H9 (cell line): ENCODE data around the gene STAMBP. TPM values are rescaled to one million over a fixed set of nuclear protein-coding genes. Genes with fewer than 3 reads are reported as not detected.

ENCODE experiments used
- DNase-seq: peaks from one replicate; pipeline ENCODE4 v3.0.0-alpha.2; 2017
- H2AFZ ChIP-seq: one replicate; pipeline ENCODE4 v1.6.1; 2013; ENCODE audit warnings: mild to moderate bottlenecking, low read length, control low read depth, moderate library complexity
- H2AK5ac ChIP-seq: 2 replicates; pipeline ENCODE4 v1.6.1; 2013; ENCODE audit warnings: low read length, control low read depth, mixed read lengths; ENCODE audit not compliant: insufficient read length
- H2BK120ac ChIP-seq: one replicate; pipeline ENCODE4 v1.6.1; 2013; ENCODE audit warnings: low read depth, mild to moderate bottlenecking, low read length, control low read depth, inconsistent platforms; ENCODE audit not compliant: poor library complexity, severe bottlenecking
- H2BK12ac ChIP-seq: 2 replicates; pipeline ENCODE4 v1.6.1; 2013; ENCODE audit warnings: low read length, control low read depth, mixed read lengths, low read depth; ENCODE audit not compliant: insufficient read length
- H2BK15ac ChIP-seq: 2 replicates; pipeline ENCODE4 v1.6.1; 2013; ENCODE audit warnings: low read depth, low read length, control low read depth
- H2BK20ac ChIP-seq: one replicate; pipeline ENCODE4 v1.6.1; 2013; ENCODE audit warnings: low read depth, mild to moderate bottlenecking, low read length, control low read depth, inconsistent platforms; ENCODE audit not compliant: poor library complexity, severe bottlenecking
- H2BK5ac ChIP-seq: 2 replicates; pipeline ENCODE4 v1.6.1; 2013; ENCODE audit warnings: low read length, control low read depth, mixed read lengths; ENCODE audit not compliant: insufficient read length
- H3K14ac ChIP-seq: 2 replicates; pipeline ENCODE4 v1.6.1; 2013; ENCODE audit warnings: low read length, control low read depth; ENCODE audit not compliant: insufficient read depth
- H3K18ac ChIP-seq: 2 replicates; pipeline ENCODE4 v1.6.1; 2013; ENCODE audit warnings: low read depth, mild to moderate bottlenecking, mixed read lengths, low read length, control low read depth; ENCODE audit not compliant: insufficient read length
- H3K23ac ChIP-seq: 2 replicates; pipeline ENCODE4 v1.6.1; 2013; ENCODE audit warnings: low read length, control low read depth, mixed read lengths, low read depth; ENCODE audit not compliant: insufficient read length
- H3K23me2 ChIP-seq: 2 replicates; pipeline ENCODE4 v1.6.1; 2013; ENCODE audit warnings: low read depth, mild to moderate bottlenecking, mixed read lengths, low read length, control low read depth; ENCODE audit not compliant: insufficient read length, poor library complexity, severe bottlenecking
- H3K27ac ChIP-seq: 2 replicates; pipeline ENCODE4 v1.5.1; 2013; ENCODE audit warnings: low read length, control low read depth, mixed read lengths, low read depth; ENCODE audit not compliant: insufficient read length
- H3K27me3 ChIP-seq: 2 replicates; pipeline ENCODE4 v1.6.1; 2013; ENCODE audit warnings: low read length, control low read depth, inconsistent platforms; ENCODE audit not compliant: insufficient read depth
- H3K4ac ChIP-seq: 2 replicates; pipeline ENCODE4 v1.6.1; 2013; ENCODE audit warnings: low read depth, mild to moderate bottlenecking, control low read depth, inconsistent platforms, low read length, moderate library complexity
- H3K4me1 ChIP-seq: 2 replicates; pipeline ENCODE4 v1.6.1; 2013; ENCODE audit warnings: low read length, control low read depth, inconsistent platforms; ENCODE audit not compliant: insufficient read depth
- H3K4me2 ChIP-seq: 2 replicates; pipeline ENCODE4 v1.6.1; 2013; ENCODE audit warnings: low read length, control low read depth, mixed read lengths; ENCODE audit not compliant: insufficient read length, insufficient read depth
- H3K56ac ChIP-seq: 2 replicates; pipeline ENCODE4 v1.6.1; 2013; ENCODE audit warnings: low read depth, mild to moderate bottlenecking, mixed read lengths, low read length, control low read depth; ENCODE audit not compliant: insufficient read length
- H3K79me1 ChIP-seq: 2 replicates; pipeline ENCODE4 v1.6.1; 2013; ENCODE audit warnings: low read depth, mild to moderate bottlenecking, moderate library complexity, low read length, control low read depth, inconsistent platforms; ENCODE audit not compliant: insufficient read depth, poor library complexity, severe bottlenecking
- H3K79me2 ChIP-seq: 2 replicates; pipeline ENCODE4 v1.6.1; 2013; ENCODE audit warnings: low read length, control low read depth, inconsistent platforms; ENCODE audit not compliant: insufficient read depth
- H3K9ac ChIP-seq: 2 replicates; pipeline ENCODE4 v1.6.1; 2013; ENCODE audit warnings: low read length, control low read depth, mixed read lengths; ENCODE audit not compliant: insufficient read length; ENCODE audit errors: extremely low read depth
- H3K9me3 ChIP-seq: one replicate; pipeline ENCODE4 v1.6.1; 2013; ENCODE audit warnings: low read depth, low read length, inconsistent platforms; ENCODE audit not compliant: control insufficient read depth
- H3T11ph ChIP-seq: one replicate; pipeline ENCODE4 v1.6.1; 2013; ENCODE audit warnings: mild to moderate bottlenecking, low read length, control low read depth, inconsistent platforms
- H4K20me1 ChIP-seq: one replicate; pipeline ENCODE4 v1.6.1; 2013; ENCODE audit not compliant: control insufficient read depth, insufficient read length, insufficient read depth
- H4K5ac ChIP-seq: 2 replicates; pipeline ENCODE4 v1.6.1; 2013; ENCODE audit warnings: low read depth, mild to moderate bottlenecking, mixed read lengths, low read length, control low read depth; ENCODE audit not compliant: insufficient read length
- H4K8ac ChIP-seq: replicated peaks from 2 replicates; pipeline ENCODE4 v1.6.1; 2013; ENCODE audit warnings: low read length, control low read depth, mixed read lengths, low read depth; ENCODE audit not compliant: insufficient read length
- H4K91ac ChIP-seq: 2 replicates; pipeline ENCODE4 v1.6.1; 2013; ENCODE audit warnings: low read depth, mild to moderate bottlenecking, moderate library complexity, mixed read lengths, low read length, control low read depth; ENCODE audit not compliant: insufficient read length
- H3K27ac Mint-ChIP-seq, 3 experiments: 2 replicates in 2 of 3; 3 replicates in 1 of 3; pipeline ENCODE4 v1.8.0; 2020 to 2021; ENCODE audit warnings: mixed read lengths in 3 of 3, mild to moderate bottlenecking in 1 of 3, moderate library complexity in 1 of 3
- H3K27me3 Mint-ChIP-seq: 2 replicates; pipeline ENCODE4 v1.8.0; 2021; ENCODE audit warnings: low read depth, mild to moderate bottlenecking, moderate library complexity, mixed read lengths
- H3K36me3 Mint-ChIP-seq, 3 experiments: 2 replicates in 2 of 3; 3 replicates in 1 of 3; pipeline ENCODE4 v1.8.0; 2020 to 2021; ENCODE audit warnings: low read depth in 3 of 3, mixed read lengths in 3 of 3; ENCODE audit not compliant: insufficient read depth in 1 of 3
- H3K4me1 Mint-ChIP-seq, 2 experiments: 2 replicates each; pipeline ENCODE4 v1.8.0; 2020; ENCODE audit warnings: mixed read lengths in 2 of 2
- H3K4me3 Mint-ChIP-seq, 2 experiments: 2 replicates in 1 of 2; 3 replicates in 1 of 2; pipeline ENCODE4 v1.8.0; 2020 to 2021; ENCODE audit warnings: mild to moderate bottlenecking in 2 of 2, mixed read lengths in 2 of 2, moderate library complexity in 1 of 2
- H3K9me3 Mint-ChIP-seq, 2 experiments: 2 replicates in 1 of 2; 3 replicates in 1 of 2; pipeline ENCODE4 v1.8.0; 2020; ENCODE audit warnings: mild to moderate bottlenecking in 2 of 2, mixed read lengths in 2 of 2, moderate library complexity in 1 of 2
- CTCF ChIP-seq: fragments of 200-600 bp; sonication (generic); conservative IDR thresholded peaks from 3 replicates; pipeline ENCODE4 v1.8.0; 2021; ENCODE audit warnings: antibody characterized with exemption, mild to moderate bottlenecking
- WGBS: extraction: QIAGEN DNeasy Blood & Tissue Kit; methylation state at CpG from one replicate; pipeline ENCODE4 v1.1.7; 2013; ENCODE audit warnings: missing lambda C conversion rate, low lambda C conversion rate, mixed read lengths; ENCODE audit not compliant: insufficient read length; ENCODE audit errors: extremely low coverage; 5-methylcytosine and 5-hydroxymethylcytosine counted together
- total RNA-seq: library from RNA; stranded (reverse); gene quantifications from 2 replicates; pipeline ENCODE4 v1.2.1, GENCODE V29; 2021

Gene STAMBP
- total RNA-seq, 1 experiment from 2014 or later: 45.5 TPM

DNA sequence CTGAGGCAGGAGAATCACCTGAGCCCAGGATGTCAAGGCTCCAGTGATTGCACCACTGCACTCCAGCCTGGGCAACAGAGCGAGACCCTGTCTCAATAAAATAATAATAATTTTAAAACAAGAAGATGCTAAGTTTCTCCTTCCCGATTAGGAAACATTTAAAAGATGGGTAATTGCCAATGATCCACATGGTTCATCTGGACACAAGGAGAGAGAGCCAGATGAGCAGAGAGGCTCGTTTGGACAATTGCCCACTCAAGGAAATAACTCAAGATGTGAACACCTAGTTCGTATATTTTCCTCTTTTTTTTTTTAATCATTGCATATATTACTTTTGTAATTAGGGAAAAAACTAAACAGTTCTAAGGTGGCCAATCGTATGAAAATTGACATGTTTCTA, 60.4 kb downstream of the STAMBP start:
- no peak for TF ChIP-seq CTCF
- H4K5ac ChIP-seq: no peak overlapping the region
- no peak overlapping the region for H4K91ac ChIP-seq
- no peak overlapping the region for H3K9ac ChIP-seq
- H3K23me2 ChIP-seq: no peaks in the 10 kb centered on the region
- no peak overlapping the region for H3K4ac ChIP-seq
- H2BK120ac ChIP-seq: no peak overlapping the region
- H3K56ac ChIP-seq: no peak overlapping the region
- no peak overlapping the region for H2AFZ ChIP-seq
- no peak overlapping the region for H3K14ac ChIP-seq
- Mint-ChIP-seq H3K9me3 (no peaks in the 10 kb centered on the region), H3K27me3 (peaks cover 2% of the 10 kb centered on the region; the same call in 1 of the 2 replicates), H3K4me3 (no peak overlapping the region), H3K36me3 (no peaks in the 10 kb centered on the region), H3K27ac (no peak overlapping the region), H3K4me1 (peaks cover 8 to 11% of the 10 kb centered on the region in 2 experiments)
- H2BK5ac ChIP-seq: no peak overlapping the region
- H3K18ac ChIP-seq: no peak overlapping the region
- no peak overlapping the region for H3K4me2 ChIP-seq
- no peaks in the 10 kb centered on the region for H3K4me1 ChIP-seq
- H2AK5ac ChIP-seq: no peak overlapping the region
- H3K23ac ChIP-seq: no peak overlapping the region
- no peak overlapping the region for H4K8ac ChIP-seq
- no peaks in the 10 kb centered on the region for H3K79me2 ChIP-seq
- H3K27me3 ChIP-seq: no peaks in the 10 kb centered on the region
- H2BK15ac ChIP-seq: no peak overlapping the region
- no peak overlapping the region for H2BK20ac ChIP-seq
- no peak overlapping the region for H3T11ph ChIP-seq
- H3K79me1 ChIP-seq: no peaks in the 10 kb centered on the region
- DNase-seq: no peak
- H4K20me1 ChIP-seq: no peaks in the 10 kb centered on the region
- no peak overlapping the region for H2BK12ac ChIP-seq
- WGBS: no CpG with 5 or more reads among the region's 5 CpGs
- H3K27ac ChIP-seq: no peak overlapping the region
- H3K9me3 ChIP-seq: no peaks in the 10 kb centered on the region
